Gastroesophageal sphincter (tissue), 3 donors: Measurements from ENCODE around the gene YOD1.

Experiments used
- CTCF ChIP-seq, 4 experiments: fragments of 200-600 bp in 2 of 4; fragments of 450-650 bp in 2 of 4; sonication (generic) in 1 of 4; IDR thresholded peaks; one replicate each; pipeline ENCODE4 v1.5.1; 2017 to 2019; ENCODE audit warnings: antibody characterized with exemption in 4 of 4, mild to moderate bottlenecking in 2 of 4, moderate library complexity in 2 of 4
- EP300 ChIP-seq: sonication (generic); formaldehyde crosslinking; IDR thresholded peaks from one replicate; pipeline ENCODE4 v1.6.1; 2017; ENCODE audit warnings: antibody characterized with exemption, mild to moderate bottlenecking
- POLR2A ChIP-seq, 2 donors: fragments of 450-650 bp; IDR thresholded peaks; one replicate each; pipeline ENCODE4 v1.6.1; 2017; ENCODE audit warnings: antibody characterized with exemption in 2 of 2, mild to moderate bottlenecking in 2 of 2, moderate library complexity in 1 of 2

GRCh38 chr1:207045453-207045852 is 5.6 kb downstream of the YOD1 start:
- TF ChIP-seq POLR2A (IDR thresholded peaks at IDR 0.05) (no peak), CTCF (IDR thresholded peaks at IDR 0.05) (no peak), EP300 (no peak)
